HepG2 (cell line): ENCODE results near the gene TJAP1. TPM values are rescaled to one million over a fixed set of nuclear protein-coding genes. Genes with fewer than 3 reads are reported as not detected.
A peak's percentile ranks its signal among the peaks of the same experiment; 100 is the strongest.

Experiments used
- ATF1 ChIP-seq: IDR thresholded peaks from 2 replicates; pipeline ENCODE4 v1.6.1; 2016; ENCODE audit warnings: mild to moderate bottlenecking, control low read depth
- ZNF142 ChIP-seq: sonication (generic); formaldehyde crosslinking; IDR thresholded peaks from 2 replicates; pipeline ENCODE4 v1.4.0; 2020; ENCODE audit warnings: missing genetic modification reagents
- ZNF292 ChIP-seq: sonication (generic); formaldehyde crosslinking; IDR thresholded peaks from 2 replicates; pipeline ENCODE4 v1.8.1; 2022; ENCODE audit warnings: mild to moderate bottlenecking, low read depth, missing genetic modification reagents, borderline replicate concordance
- ZNF460 ChIP-seq: sonication (generic); formaldehyde crosslinking; IDR thresholded peaks from 2 replicates; pipeline ENCODE4 v1.5.1; 2020; ENCODE audit warnings: missing genetic modification reagents, mild to moderate bottlenecking, borderline replicate concordance
- polyA plus RNA-seq, 8 experiments: library from polyadenylated mRNA; depleted of rRNA in 3 of 8; stranded (reverse) in 7 of 8; unstranded in 1 of 8; fragments of >200 nt; fragmentation: Illumina TruSeq in 4 of 8; extraction: Trizol in 4 of 8; gene quantifications; 2 replicates each; pipeline versions ENCODE4 v1.2.1 to v1.2.3, GENCODE V29; 2011 to 2016; ENCODE audit warnings: low read depth in 4 of 8, missing spikeins in 1 of 8, mixed read lengths in 1 of 8; ENCODE audit not compliant: insufficient read depth in 1 of 8
- total RNA-seq, 5 experiments: library from RNA; depleted of rRNA; stranded (reverse); fragments of >200 nt; fragmentation: Illumina TruSeq; extraction: Trizol; gene quantifications; 2 replicates each; pipeline ENCODE4 v1.2.3, GENCODE V29; 2016; ENCODE audit warnings: low read depth in 1 of 5
- TF ChIP-seq, protein P1 (sequence below): sonication (generic); formaldehyde crosslinking; IDR thresholded peaks from 2 replicates; pipeline ENCODE4 v1.4.0; 2020; ENCODE audit warnings: missing genetic modification reagents
- TF ChIP-seq, protein P2 (sequence below), 2 experiments: fragments of 450-650 bp in 1 of 2; sonication (generic) in 1 of 2; formaldehyde crosslinking in 1 of 2; IDR thresholded peaks; 2 replicates each; pipeline versions ENCODE4 v1.6.1 to v1.8.0; 2016 to 2022; ENCODE audit warnings: antibody characterized with exemption in 1 of 2, mild to moderate bottlenecking in 1 of 2, missing genetic modification reagents in 1 of 2

TJAP1 gene
- total and polyA plus RNA-seq, 2 of the 13 experiments (the other 11 are each of a cell fraction or from before 2014, with no cell fraction given): 15.7 to 41.6 TPM

- TF ChIP-seq ZNF142 (CRISPR knock-in tag) (peak; percentile 85), ATF1 (CRISPR knock-in tag) (no peak), ZNF460 (CRISPR knock-in tag) (no peak), ZNF292 (CRISPR knock-in tag) (no peak)
- TF ChIP-seq, protein P1, sequence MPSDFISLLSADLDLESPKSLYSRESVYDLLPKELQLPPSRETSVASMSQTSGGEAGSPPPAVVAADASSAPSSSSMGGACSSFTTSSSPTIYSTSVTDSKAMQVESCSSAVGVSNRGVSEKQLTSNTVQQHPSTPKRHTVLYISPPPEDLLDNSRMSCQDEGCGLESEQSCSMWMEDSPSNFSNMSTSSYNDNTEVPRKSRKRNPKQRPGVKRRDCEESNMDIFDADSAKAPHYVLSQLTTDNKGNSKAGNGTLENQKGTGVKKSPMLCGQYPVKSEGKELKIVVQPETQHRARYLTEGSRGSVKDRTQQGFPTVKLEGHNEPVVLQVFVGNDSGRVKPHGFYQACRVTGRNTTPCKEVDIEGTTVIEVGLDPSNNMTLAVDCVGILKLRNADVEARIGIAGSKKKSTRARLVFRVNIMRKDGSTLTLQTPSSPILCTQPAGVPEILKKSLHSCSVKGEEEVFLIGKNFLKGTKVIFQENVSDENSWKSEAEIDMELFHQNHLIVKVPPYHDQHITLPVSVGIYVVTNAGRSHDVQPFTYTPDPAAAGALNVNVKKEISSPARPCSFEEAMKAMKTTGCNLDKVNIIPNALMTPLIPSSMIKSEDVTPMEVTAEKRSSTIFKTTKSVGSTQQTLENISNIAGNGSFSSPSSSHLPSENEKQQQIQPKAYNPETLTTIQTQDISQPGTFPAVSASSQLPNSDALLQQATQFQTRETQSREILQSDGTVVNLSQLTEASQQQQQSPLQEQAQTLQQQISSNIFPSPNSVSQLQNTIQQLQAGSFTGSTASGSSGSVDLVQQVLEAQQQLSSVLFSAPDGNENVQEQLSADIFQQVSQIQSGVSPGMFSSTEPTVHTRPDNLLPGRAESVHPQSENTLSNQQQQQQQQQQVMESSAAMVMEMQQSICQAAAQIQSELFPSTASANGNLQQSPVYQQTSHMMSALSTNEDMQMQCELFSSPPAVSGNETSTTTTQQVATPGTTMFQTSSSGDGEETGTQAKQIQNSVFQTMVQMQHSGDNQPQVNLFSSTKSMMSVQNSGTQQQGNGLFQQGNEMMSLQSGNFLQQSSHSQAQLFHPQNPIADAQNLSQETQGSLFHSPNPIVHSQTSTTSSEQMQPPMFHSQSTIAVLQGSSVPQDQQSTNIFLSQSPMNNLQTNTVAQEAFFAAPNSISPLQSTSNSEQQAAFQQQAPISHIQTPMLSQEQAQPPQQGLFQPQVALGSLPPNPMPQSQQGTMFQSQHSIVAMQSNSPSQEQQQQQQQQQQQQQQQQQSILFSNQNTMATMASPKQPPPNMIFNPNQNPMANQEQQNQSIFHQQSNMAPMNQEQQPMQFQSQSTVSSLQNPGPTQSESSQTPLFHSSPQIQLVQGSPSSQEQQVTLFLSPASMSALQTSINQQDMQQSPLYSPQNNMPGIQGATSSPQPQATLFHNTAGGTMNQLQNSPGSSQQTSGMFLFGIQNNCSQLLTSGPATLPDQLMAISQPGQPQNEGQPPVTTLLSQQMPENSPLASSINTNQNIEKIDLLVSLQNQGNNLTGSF (CRISPR knock-in tag): 0 out of 2 replicates have a peak, but pooled peaks have one; percentile 17
- TF ChIP-seq, protein P2, sequence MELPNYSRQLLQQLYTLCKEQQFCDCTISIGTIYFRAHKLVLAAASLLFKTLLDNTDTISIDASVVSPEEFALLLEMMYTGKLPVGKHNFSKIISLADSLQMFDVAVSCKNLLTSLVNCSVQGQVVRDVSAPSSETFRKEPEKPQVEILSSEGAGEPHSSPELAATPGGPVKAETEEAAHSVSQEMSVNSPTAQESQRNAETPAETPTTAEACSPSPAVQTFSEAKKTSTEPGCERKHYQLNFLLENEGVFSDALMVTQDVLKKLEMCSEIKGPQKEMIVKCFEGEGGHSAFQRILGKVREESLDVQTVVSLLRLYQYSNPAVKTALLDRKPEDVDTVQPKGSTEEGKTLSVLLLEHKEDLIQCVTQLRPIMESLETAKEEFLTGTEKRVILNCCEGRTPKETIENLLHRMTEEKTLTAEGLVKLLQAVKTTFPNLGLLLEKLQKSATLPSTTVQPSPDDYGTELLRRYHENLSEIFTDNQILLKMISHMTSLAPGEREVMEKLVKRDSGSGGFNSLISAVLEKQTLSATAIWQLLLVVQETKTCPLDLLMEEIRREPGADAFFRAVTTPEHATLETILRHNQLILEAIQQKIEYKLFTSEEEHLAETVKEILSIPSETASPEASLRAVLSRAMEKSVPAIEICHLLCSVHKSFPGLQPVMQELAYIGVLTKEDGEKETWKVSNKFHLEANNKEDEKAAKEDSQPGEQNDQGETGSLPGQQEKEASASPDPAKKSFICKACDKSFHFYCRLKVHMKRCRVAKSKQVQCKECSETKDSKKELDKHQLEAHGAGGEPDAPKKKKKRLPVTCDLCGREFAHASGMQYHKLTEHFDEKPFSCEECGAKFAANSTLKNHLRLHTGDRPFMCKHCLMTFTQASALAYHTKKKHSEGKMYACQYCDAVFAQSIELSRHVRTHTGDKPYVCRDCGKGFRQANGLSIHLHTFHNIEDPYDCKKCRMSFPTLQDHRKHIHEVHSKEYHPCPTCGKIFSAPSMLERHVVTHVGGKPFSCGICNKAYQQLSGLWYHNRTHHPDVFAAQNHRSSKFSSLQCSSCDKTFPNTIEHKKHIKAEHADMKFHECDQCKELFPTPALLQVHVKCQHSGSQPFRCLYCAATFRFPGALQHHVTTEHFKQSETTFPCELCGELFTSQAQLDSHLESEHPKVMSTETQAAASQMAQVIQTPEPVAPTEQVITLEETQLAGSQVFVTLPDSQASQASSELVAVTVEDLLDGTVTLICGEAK (IDR thresholded peaks at IDR 0.05): no peak
- TF ChIP-seq, protein P2 (CRISPR knock-in tag; IDR thresholded peaks at IDR 0.05): no peak
Observed at GRCh38 chr6:43509984-43510826, 32.8 kb downstream of the TJAP1 start, which contains the start of gene LRRC73 (continued).
